GM10847 (cell line): ENCODE measurements around the gene PHC3.

ENCODE experiments used
- POLR2A ChIP-seq: IDR thresholded peaks from 2 replicates; pipeline ENCODE4 v1.6.1; 2011; ENCODE audit not compliant: insufficient read length; ENCODE audit errors: extremely low read depth

PHC3 gene

GRCh38 chr3:170154569-170155143 lies 26.9 kb downstream of the PHC3 start:
- no peak for TF ChIP-seq POLR2A

- TF ChIP-seq POLR2A, result no peak
Measured at GRCh38 chr3:170154084-170154483, 27.4 kb downstream of the PHC3 start.

GRCh38 chr3:170151536-170151935 lies 30.0 kb downstream of the PHC3 start:
- no peak for TF ChIP-seq POLR2A

GRCh38 chr3:170149016-170149415 lies 32.5 kb downstream of the PHC3 start:
- TF ChIP-seq POLR2A, result no peak

- TF ChIP-seq POLR2A, result no peak
Measured at GRCh38 chr3:170145278-170145677, 36.3 kb downstream of the PHC3 start.

GRCh38 chr3:170144437-170144843 lies 37.1 kb downstream of the PHC3 start:
- TF ChIP-seq POLR2A, result no peak

- TF ChIP-seq POLR2A, result no peak
Measured at GRCh38 chr3:170142373-170142772, 39.2 kb downstream of the PHC3 start.

- TF ChIP-seq POLR2A, result no peak
Measured at GRCh38 chr3:170137986-170138385, 43.5 kb downstream of the PHC3 start.

- TF ChIP-seq POLR2A, result no peak
Measured at GRCh38 chr3:170132335-170132734, 49.2 kb downstream of the PHC3 start.

- no peak for TF ChIP-seq POLR2A
Measured at GRCh38 chr3:170130532-170130931, 51.0 kb downstream of the PHC3 start.

GRCh38 chr3:170128977-170129431 lies 52.5 kb downstream of the PHC3 start:
- TF ChIP-seq POLR2A, result no peak

- TF ChIP-seq POLR2A, result no peak
Measured at GRCh38 chr3:170128259-170128976, 53.1 kb downstream of the PHC3 start.

- TF ChIP-seq POLR2A, result no peak
Measured at GRCh38 chr3:170117134-170117533, 64.4 kb downstream of the PHC3 start.

- no peak for TF ChIP-seq POLR2A
Measured at GRCh38 chr3:170111147-170111771, 70.3 kb downstream of the PHC3 start.

- no peak for TF ChIP-seq POLR2A
Measured at GRCh38 chr3:170109579-170110293, 71.8 kb downstream of the PHC3 start.

GRCh38 chr3:170108955-170109354 lies 72.6 kb downstream of the PHC3 start:
- TF ChIP-seq POLR2A, result no peak

- TF ChIP-seq POLR2A, result no peak
Measured at GRCh38 chr3:170107941-170108340, 73.6 kb downstream of the PHC3 start.
